HG02943 (cell line): Measurements from ENCODE around the gene ATXN7L2.

Experiments
- ATAC-seq: cut with Tn5 transposase; IDR thresholded peaks from one replicate; pipeline ENCODE4 v1.9.1; 2021; ENCODE audit warnings: mild to moderate bottlenecking, low read depth, moderate library complexity; ENCODE audit not compliant: unreplicated experiment

The ATXN7L2 gene

DNA sequence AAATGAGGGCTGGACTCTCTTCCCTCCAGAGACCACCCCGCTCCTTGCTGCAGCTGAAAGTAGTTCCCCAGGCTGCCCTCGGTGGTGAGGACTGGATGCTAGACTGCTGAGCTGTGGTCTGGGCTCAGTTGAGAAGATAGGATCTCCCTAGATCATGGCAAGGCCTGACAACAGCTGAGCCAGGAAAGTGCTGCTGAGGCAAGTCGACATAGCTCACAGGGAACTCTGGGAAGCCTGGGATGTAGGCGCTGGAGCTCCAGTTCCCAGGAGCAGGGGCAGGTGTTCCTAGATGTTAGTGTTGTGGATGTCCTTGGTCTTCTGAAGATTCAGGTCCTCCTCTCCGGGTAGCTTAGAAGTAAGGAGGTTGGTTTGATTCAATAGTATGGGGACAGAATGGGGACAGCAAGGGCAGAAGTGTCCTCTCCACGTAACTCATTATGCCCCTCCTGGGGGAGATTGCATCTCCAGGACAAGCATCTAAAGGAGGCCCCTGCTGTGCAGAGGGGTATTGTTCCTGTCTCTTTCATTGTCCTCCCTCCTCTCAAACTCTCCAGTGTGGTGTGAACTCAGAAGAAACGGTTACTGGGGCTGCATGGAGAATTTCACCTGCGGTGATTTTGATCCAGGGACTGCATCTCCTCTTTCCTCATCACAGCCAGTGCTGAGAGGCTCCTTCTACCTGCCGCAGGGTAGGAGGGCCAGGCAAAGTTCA lies 13.9 kb downstream of the ATXN7L2 start:
- ATAC-seq: no peak

- no peak for ATAC-seq
These were observed 14.6 kb downstream of the ATXN7L2 start for GRCh38 chr1:109498161-109498801.

DNA sequence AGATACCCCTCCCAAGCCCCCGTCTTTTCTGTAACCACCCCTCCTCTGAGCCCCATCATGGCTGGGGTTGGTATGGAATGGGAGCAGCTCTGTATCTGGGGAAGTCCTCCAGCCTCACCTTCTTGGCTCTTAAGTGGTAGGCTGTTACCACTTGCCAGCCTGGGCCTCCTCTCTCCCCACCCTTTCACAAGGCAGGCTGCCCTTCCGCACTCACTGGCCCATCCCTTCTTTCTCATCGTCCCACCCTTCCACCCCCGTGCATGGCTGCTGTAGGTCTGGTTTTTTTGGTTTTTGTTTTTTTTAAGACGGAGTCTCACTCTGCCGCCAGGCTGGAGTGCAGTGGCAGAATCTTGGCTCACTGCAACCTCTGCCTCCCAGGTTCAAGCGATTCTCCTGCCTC lies 15.4 kb downstream of the ATXN7L2 start:
- no peak for ATAC-seq

DNA sequence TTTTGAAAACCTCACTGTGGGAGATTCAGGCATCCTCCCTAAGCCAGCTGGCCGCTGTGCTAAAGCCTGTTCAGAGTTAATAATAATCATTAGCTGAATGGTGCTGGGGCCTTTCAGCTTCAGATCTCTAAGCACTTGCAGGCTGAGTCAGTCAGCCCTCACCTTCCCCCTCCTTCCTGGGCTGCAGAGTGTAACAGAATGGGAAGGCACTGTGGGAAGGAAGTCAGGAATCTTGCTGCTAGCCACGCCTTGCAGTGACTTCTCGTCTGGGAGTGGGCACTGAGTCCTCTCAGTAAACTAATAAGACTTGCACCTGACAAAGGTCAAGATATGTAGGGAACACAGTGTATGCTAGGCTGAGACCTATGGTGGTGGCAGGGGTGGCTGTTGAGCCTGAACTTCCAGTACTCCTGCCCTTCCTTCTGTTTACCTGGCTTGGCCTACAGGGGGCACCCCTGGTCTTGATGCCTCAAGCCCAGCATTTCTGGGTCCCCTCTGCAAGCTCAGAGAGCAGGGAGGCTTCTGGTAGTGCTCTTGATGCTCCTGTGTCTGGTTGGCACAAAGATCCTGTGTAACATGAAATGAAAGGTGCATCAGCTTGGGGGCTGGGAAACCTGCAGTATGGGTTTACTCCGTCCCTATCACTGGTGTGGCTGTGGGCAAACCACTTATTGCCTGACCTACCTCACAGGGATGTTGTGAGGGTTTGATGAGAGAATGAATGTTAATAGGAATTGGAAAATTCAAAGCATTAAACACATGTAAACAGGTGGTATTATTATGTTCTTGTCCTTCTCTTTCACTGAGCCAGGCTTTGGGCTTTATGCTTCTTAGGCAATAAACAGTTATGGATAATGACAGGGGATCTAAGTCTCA lies 16.2 kb downstream of the ATXN7L2 start:
- no peak for ATAC-seq

DNA sequence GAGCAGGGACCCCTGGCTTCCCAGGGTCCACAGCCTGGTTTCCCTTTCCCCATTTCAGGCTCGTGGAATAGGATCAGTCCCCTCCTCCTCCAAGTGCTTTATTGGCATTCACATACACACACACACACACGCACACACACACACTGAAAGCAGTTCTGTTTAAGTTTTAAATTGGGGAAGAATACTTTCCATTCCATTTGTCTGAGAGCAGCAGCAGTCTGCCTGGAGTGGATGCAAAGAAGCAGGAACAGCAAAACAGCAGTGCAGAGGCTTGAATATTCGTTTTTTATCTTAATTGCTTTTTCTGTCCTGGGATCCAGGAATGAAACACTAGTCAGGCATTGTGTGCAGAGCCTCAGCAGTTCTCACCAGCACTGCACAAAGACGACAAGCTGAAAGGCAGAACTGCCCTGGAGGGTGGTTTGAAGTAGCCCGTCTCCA lies 17.3 kb downstream of the ATXN7L2 start:
- ATAC-seq: no peak

- no peak for ATAC-seq
These were observed 18.1 kb downstream of the ATXN7L2 start for GRCh38 chr1:109501644-109502363.

DNA sequence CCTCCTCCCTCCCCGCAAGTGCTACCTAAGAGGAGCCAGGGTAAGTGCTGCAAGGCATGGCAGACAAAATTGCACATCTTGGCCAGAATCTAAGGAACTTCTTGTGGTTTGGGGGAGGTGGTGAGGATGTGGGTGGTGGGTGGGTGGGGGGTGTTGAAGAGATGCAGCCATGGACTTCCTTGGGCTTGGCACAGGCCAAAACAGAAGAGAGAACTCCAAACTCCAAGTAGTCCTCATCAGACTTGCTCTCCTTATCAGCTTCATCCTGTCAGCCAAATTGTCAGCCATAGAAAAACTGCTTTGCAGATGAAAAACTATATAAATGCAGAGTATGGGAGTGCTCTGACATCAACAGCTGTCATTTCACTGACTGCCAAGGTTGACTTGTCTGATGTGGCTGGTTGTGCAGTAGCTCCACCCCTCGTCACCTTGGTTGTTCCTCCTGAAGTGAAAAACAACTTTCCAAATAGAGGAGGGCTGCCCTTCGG lies 18.7 kb downstream of the ATXN7L2 start:
- ATAC-seq: no peak

GRCh38 chr1:109503935-109504334 lies 20.2 kb downstream of the ATXN7L2 start:
- no peak for ATAC-seq

DNA sequence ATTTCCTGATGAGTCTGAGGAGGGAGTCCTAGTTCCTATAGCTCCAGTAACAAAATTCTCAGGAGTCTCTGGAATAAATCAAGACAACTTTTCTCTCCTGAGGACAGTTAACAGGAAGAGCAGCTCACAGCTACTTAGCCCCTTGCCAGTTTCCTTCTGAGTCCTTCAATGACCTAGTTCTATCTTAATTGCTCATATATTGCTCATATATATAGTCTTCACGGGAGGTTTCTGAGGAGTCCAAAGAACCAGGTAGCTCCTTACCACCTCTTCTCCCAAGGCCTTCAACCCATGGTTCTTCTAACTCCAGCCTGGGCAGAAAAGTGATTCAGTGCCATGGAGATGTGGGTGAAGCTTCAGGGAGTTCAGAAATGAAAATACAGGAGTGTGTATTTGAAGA lies 21.3 kb downstream of the ATXN7L2 start:
- no peak for ATAC-seq

DNA sequence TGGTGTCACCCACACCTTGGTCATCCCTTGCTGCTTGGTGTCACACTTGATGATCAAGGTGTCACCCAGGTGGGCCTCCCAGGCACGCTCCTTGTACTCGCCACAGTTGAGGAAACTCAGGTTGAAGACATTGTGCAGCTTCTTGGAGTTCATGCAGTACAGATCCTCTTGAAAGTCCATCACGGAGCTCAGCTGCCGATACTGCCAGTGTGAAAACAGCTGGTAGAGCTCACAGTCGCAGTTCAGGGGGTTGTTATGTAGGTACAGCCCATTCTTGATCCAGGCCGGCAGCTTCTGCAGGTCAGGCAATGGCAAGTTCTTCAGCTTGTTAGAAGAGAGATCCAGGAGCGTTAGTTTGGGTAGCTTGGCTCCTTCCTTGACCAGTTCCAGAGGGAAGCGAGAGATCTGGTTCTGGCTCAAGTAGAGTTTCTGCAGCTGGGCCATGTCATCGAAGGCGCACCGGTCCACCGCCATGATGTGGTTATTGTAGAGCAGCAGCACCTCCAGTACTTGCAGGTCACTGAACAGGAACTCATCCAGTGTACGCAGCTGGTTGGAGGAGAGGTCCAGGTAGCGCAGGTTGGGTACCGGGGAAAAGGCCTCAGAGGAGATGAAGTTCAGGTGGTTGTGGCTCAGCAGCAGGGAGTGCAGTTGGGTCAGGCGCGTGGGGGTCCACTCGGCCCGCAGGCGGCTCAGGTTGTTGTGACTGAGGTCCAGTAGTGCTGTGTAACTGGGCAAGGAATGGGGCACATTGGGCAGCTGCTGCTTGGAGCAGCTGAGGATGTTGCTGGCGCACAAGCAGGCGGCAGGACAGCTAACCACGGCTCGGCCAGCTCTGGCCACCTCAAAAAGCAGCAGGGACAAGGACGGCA lies 24.5 kb downstream of the ATXN7L2 start:
- no peak for ATAC-seq

DNA sequence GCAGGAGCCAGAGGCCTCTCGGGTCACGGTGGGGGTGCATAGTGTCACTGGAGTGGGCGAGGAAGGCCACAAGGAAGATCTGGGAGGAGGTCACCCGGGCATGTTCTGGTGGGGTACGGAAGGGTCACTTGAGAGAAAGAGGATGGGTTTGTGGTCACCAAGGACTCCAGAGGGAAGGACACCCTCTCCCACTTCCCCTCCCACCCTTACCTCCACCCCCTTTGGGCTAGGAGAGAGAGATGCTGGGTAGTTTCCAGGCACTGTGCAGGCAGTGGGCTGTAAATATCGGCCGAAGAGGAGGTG lies 25.1 kb downstream of the ATXN7L2 start:
- no peak for ATAC-seq

GRCh38 chr1:109509176-109510134 lies 25.8 kb downstream of the ATXN7L2 start, which contains the start of gene AMIGO1:
Gene AMIGO1 (minus strand): TSS chr1:109509727. CDS start chr1:109508912, 815 bp downstream.
- ATAC-seq: no peak

DNA sequence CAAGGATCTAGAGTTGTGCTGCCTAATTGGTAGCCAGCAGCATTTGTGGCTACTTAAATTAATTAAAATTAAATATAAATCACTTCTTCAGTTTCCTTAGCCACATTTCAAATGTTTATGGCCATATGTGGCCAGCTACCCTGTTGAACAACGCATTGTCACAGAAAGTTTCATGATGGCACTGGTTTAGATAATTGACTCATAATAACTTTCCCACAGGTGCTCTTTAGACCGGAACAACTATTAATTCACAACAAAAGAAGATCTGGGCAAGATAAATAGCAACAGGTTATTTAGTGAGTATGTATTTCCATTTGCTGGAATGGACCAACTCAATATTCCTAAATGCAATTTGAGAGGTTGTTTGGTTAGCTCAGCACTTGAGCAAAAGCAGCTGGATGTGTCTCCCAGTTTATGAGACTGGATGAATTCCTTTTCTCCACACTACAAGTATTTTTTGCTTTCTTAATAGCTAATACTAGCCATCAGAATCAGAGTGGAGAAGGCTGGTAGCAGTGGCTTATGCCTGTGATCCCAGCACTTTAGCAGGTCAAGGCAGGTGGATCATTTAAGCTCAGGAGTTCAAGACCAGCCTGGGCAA lies 29.5 kb downstream of the ATXN7L2 start:
- no peak for ATAC-seq

GRCh38 chr1:109514846-109515245 lies 31.1 kb downstream of the ATXN7L2 start:
- no peak for ATAC-seq

- ATAC-seq: no peak
These were observed 33.2 kb downstream of the ATXN7L2 start for GRCh38 chr1:109516872-109517271.

DNA sequence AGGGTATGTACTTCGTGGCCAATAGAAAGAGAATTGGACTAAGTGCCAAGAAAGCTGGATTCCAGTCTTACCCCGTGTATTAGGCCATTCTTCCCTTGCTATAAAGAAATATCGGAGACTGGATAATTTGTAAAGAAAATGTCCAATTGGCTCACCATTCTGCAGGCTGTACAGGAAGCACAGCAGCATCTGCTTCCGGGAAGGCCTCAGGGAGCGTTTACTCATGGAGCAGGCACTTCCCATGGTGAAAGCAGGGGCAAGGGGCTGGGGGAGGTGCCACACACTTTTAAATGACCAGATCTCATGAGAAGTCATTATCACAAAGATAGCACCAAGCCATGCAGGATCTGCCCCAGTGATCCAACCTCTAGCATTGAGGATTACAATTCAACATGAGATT lies 33.6 kb downstream of the ATXN7L2 start:
- ATAC-seq: no peak

- no peak for ATAC-seq
These were observed 37.6 kb downstream of the ATXN7L2 start for GRCh38 chr1:109521002-109521951.
